WTC11 (cell line): Measurements from ENCODE around the gene CLMP. TPM values are rescaled to one million over a fixed set of nuclear protein-coding genes. Genes with fewer than 3 reads are reported as not detected.

Experiments
- ATAC-seq: fragments of 200-7000 bp; cut with Tn5 transposase; 2 replicates; pipeline ENCODE4 v1.10.0; 2021; ENCODE audit warnings: mild to moderate bottlenecking, moderate library complexity
- CTCF ChIA-PET: fragments of 300-600 bp; sonication (Branson Sonifier 250); formaldehyde crosslinking; loops from one replicate; lab custom pipeline; 2021; ENCODE audit warnings: antibody characterized with exemption; lab: Charles Lee
- POLR2A ChIA-PET: fragments of 350-600 bp; sonication (Branson Sonifier 250); formaldehyde crosslinking; loops from one replicate; lab custom pipeline; 2021; ENCODE audit warnings: antibody characterized with exemption; lab: Charles Lee
- DNase-seq: peaks from one replicate; pipeline ENCODE4 v3.0.0; 2021; ENCODE audit warnings: low spot score
- H3K27ac Mint-ChIP-seq: 2 replicates; pipeline ENCODE4 v1.8.0; 2021; ENCODE audit warnings: mixed read lengths
- H3K27me3 Mint-ChIP-seq: 2 replicates; pipeline ENCODE4 v1.8.0; 2021; ENCODE audit warnings: low read depth, mild to moderate bottlenecking, moderate library complexity, mixed read lengths
- H3K36me3 Mint-ChIP-seq: 2 replicates; pipeline ENCODE4 v1.8.0; 2021; ENCODE audit warnings: mixed read lengths
- H3K4me1 Mint-ChIP-seq: 2 replicates; pipeline ENCODE4 v1.8.0; 2022; ENCODE audit warnings: mixed read lengths
- H3K4me3 Mint-ChIP-seq: 2 replicates; pipeline ENCODE4 v1.8.0; 2021; ENCODE audit warnings: mild to moderate bottlenecking, moderate library complexity, mixed read lengths
- H3K9me3 Mint-ChIP-seq: 2 replicates; pipeline ENCODE4 v1.8.0; 2021; ENCODE audit warnings: mixed read lengths
- CREB1 ChIP-seq: sonication (generic); formaldehyde crosslinking; IDR thresholded peaks from 2 replicates; pipeline ENCODE4 v1.8.0; 2023; ENCODE audit warnings: mild to moderate bottlenecking, missing genetic modification reagents
- CREM ChIP-seq: sonication (generic); formaldehyde crosslinking; IDR thresholded peaks from 2 replicates; pipeline ENCODE4 v1.8.1; 2022; ENCODE audit warnings: mild to moderate bottlenecking, missing genetic modification reagents, moderate library complexity
- GTF2I ChIP-seq: fragments of 250-450 bp; sonication (Bioruptor Pico); conservative IDR thresholded peaks from 2 replicates; pipeline ENCODE4 v1.4.0; 2021; ENCODE audit warnings: mild to moderate bottlenecking
- JUN ChIP-seq: sonication (generic); formaldehyde crosslinking; IDR thresholded peaks from 2 replicates; pipeline ENCODE4 v1.8.0; 2023; ENCODE audit warnings: mild to moderate bottlenecking, missing genetic modification reagents
- NR1H2 ChIP-seq: sonication (generic); formaldehyde crosslinking; IDR thresholded peaks from 2 replicates; pipeline ENCODE4 v1.9.0; 2021; ENCODE audit warnings: mild to moderate bottlenecking, moderate library complexity, missing genetic modification reagents
- OVOL2 ChIP-seq: fragments of 250-450 bp; sonication (Bioruptor Pico); IDR thresholded peaks from 2 replicates; pipeline ENCODE4 v1.9.0; 2021; ENCODE audit warnings: mild to moderate bottlenecking, borderline replicate concordance
- PRRX2 ChIP-seq: fragments of 250-450 bp; sonication (Bioruptor Pico); IDR thresholded peaks from 2 replicates; pipeline ENCODE4 v1.8.0; 2021; ENCODE audit warnings: mild to moderate bottlenecking
- RELA ChIP-seq: sonication (generic); formaldehyde crosslinking; IDR thresholded peaks from 2 replicates; pipeline ENCODE4 v1.8.1; 2022; ENCODE audit warnings: missing genetic modification reagents, mild to moderate bottlenecking, borderline replicate concordance
- TCF7 ChIP-seq: sonication (generic); formaldehyde crosslinking; IDR thresholded peaks from 2 replicates; pipeline ENCODE4 v1.8.0; 2022; ENCODE audit warnings: mild to moderate bottlenecking, low read depth, missing genetic modification reagents, moderate library complexity
- ZNF671 ChIP-seq: fragments of 250-450 bp; sonication (Bioruptor Pico); IDR thresholded peaks from 2 replicates; pipeline ENCODE4 v1.8.0; 2021; ENCODE audit warnings: mild to moderate bottlenecking
- total RNA-seq: library from RNA; stranded (reverse); gene quantifications from 3 replicates; pipeline ENCODE4 v1.2.3, GENCODE V29; 2021
- TF ChIP-seq, protein P1 (sequence below): sonication (generic); formaldehyde crosslinking; IDR thresholded peaks from 2 replicates; pipeline ENCODE4 v1.8.0; 2022; ENCODE audit warnings: mild to moderate bottlenecking, missing genetic modification reagents
- TF ChIP-seq, protein P2 (sequence below): sonication (generic); formaldehyde crosslinking; IDR thresholded peaks from 2 replicates; pipeline ENCODE4 v1.8.1; 2023; ENCODE audit warnings: mild to moderate bottlenecking, moderate library complexity, missing genetic modification reagents
- TF ChIP-seq, protein P3 (sequence below): sonication (generic); formaldehyde crosslinking; conservative IDR thresholded peaks from 2 replicates; pipeline ENCODE4 v1.8.1; 2023; ENCODE audit warnings: mild to moderate bottlenecking, low read depth, missing genetic modification reagents, moderate library complexity
- TF ChIP-seq, protein P4 (sequence below): fragments of 250-450 bp; sonication (Bioruptor Pico); IDR thresholded peaks from 2 replicates; pipeline ENCODE4 v1.8.0; 2021; ENCODE audit warnings: mild to moderate bottlenecking
- TF ChIP-seq, protein P5 (sequence below): fragments of 250-450 bp; sonication (Bioruptor Pico); IDR thresholded peaks from 2 replicates; pipeline ENCODE4 v2.1.2; 2022; ENCODE audit warnings: mild to moderate bottlenecking, moderate library complexity
- TF ChIP-seq, protein P6 (sequence below): fragments of 250-450 bp; sonication (Bioruptor Pico); IDR thresholded peaks from 2 replicates; pipeline ENCODE4 v1.9.0; 2021; ENCODE audit warnings: moderate library complexity, mild to moderate bottlenecking, inconsistent platforms, borderline replicate concordance
- TF ChIP-seq, protein P7 (sequence below): sonication (generic); formaldehyde crosslinking; IDR thresholded peaks from 2 replicates; pipeline ENCODE4 v1.8.1; 2022; ENCODE audit warnings: mild to moderate bottlenecking, moderate library complexity, missing genetic modification reagents
- TF ChIP-seq, protein P8 (sequence below): sonication (generic); formaldehyde crosslinking; IDR thresholded peaks from 2 replicates; pipeline ENCODE4 v1.8.1; 2022; ENCODE audit warnings: missing genetic modification reagents, borderline replicate concordance

Gene CLMP
- total RNA-seq, 1 experiment from 2014 or later: 20.0 TPM

DNA sequence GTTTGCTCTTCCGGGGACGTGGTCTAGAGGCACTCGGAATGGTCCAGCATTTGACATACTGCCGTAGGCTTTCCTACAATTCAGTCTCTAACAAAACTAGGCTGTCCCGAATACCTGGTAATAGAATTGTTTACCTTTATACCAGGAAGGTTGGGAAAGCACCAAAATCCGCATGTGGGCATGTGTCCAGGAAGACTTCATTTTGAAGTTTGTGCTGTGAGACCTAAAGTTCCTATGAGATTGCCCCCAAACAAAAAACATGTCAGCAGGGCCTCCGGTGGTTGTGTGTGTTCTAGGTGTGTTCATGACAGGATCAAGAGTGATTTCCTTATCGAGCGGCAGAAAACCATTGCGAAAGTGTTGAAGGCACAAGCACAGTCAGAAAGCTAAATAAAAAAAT is 159.2 kb downstream of the CLMP start:
- Mint-ChIP-seq H3K27me3 (no peaks in the 10 kb centered on the region), H3K36me3 (no peaks in the 10 kb centered on the region), H3K4me1 (peaks cover under 1% of the 10 kb centered on the region; the same call in 1 of the 2 replicates), H3K27ac (no peak overlapping the region), H3K4me3 (no peak overlapping the region), H3K9me3 (no peaks in the 10 kb centered on the region)
- DNase-seq (no peak), ATAC-seq (no peak)
- ChIA-PET POLR2A (no interaction called here), CTCF (interaction anchor here (3.2 kb wide), 1 partner anchor 18 kb away, joined by 23 read pairs; no protein-coding TSS in a partner anchor)
- TF ChIP-seq NR1H2: no peak

DNA sequence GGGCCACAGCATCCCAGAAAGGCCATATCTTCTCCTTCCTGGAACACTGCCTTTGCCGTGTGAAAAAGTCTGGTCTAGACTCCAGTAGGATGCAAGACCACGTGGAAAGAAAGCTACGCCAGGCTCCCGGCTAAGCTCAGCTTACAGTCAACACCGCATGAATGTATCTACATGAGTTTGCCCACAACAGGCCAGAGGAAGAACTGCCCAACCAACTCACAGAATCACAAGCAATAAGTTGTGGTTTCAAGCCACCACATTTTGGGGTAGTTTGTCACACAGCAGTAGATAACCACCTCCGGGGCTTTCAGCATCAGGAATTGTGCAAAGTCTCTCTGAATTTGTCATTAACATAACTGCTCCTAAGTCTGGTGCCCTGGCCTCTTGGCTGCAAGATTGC is 160.5 kb downstream of the CLMP start:
- Mint-ChIP-seq H3K4me1 (peaks cover 13% of the 10 kb centered on the region), H3K27ac (no peak overlapping the region), H3K36me3 (no peaks in the 10 kb centered on the region), H3K27me3 (no peaks in the 10 kb centered on the region; the same call in 1 of the 2 replicates), H3K4me3 (no peak overlapping the region), H3K9me3 (no peaks in the 10 kb centered on the region)
- CTCF ChIA-PET: interaction anchor here (0.5 to 3.2 kb wide), 4 partner anchors 11 to 335 kb away, joined by 3 to 23 read pairs (median 10); no protein-coding TSS in a partner anchor
- POLR2A ChIA-PET: no interaction called here
- TF ChIP-seq TCF7 (CRISPR knock-in tag): no peak
- TF ChIP-seq, protein P1, sequence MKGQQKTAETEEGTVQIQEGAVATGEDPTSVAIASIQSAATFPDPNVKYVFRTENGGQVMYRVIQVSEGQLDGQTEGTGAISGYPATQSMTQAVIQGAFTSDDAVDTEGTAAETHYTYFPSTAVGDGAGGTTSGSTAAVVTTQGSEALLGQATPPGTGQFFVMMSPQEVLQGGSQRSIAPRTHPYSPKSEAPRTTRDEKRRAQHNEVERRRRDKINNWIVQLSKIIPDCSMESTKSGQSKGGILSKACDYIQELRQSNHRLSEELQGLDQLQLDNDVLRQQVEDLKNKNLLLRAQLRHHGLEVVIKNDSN (CRISPR knock-in tag): no peak
- TF ChIP-seq, protein P2, sequence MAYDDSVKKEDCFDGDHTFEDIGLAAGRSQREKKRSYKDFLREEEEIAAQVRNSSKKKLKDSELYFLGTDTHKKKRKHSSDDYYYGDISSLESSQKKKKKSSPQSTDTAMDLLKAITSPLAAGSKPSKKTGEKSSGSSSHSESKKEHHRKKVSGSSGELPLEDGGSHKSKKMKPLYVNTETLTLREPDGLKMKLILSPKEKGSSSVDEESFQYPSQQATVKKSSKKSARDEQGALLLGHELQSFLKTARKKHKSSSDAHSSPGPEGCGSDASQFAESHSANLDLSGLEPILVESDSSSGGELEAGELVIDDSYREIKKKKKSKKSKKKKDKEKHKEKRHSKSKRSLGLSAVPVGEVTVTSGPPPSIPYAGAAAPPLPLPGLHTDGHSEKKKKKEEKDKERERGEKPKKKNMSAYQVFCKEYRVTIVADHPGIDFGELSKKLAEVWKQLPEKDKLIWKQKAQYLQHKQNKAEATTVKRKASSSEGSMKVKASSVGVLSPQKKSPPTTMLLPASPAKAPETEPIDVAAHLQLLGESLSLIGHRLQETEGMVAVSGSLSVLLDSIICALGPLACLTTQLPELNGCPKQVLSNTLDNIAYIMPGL (CRISPR knock-in tag): no peak
- no peak for ATAC-seq
- no peak for DNase-seq

DNA sequence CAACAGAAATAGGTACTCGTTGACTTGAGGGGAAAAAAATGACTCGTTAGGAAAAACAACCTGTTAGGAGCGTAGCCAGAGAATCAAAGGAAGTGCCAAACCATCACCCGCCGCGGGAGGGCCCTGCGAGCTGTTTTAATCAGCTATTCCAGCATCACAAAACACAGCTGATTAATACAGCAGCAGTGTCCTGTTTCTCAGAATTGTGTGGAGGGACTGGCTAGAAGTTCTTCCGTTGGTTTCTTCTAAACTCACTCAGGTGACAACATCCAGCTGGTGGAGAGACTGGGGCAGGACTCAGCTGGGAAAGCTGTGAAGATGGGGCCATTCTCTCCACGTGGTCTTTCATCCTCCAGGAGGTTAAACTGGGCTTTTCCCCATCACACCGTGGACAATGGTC is 161.2 kb downstream of the CLMP start:
- DNase-seq: no peak
- ChIA-PET POLR2A (no interaction called here), CTCF (interaction anchor here (1.0 to 4.1 kb wide), 7 partner anchors 10 to 227 kb away, joined by 3 to 23 read pairs (median 10); no protein-coding TSS in a partner anchor)
- TF ChIP-seq, protein P2 (CRISPR knock-in tag): no peak
- TF ChIP-seq, protein P3, sequence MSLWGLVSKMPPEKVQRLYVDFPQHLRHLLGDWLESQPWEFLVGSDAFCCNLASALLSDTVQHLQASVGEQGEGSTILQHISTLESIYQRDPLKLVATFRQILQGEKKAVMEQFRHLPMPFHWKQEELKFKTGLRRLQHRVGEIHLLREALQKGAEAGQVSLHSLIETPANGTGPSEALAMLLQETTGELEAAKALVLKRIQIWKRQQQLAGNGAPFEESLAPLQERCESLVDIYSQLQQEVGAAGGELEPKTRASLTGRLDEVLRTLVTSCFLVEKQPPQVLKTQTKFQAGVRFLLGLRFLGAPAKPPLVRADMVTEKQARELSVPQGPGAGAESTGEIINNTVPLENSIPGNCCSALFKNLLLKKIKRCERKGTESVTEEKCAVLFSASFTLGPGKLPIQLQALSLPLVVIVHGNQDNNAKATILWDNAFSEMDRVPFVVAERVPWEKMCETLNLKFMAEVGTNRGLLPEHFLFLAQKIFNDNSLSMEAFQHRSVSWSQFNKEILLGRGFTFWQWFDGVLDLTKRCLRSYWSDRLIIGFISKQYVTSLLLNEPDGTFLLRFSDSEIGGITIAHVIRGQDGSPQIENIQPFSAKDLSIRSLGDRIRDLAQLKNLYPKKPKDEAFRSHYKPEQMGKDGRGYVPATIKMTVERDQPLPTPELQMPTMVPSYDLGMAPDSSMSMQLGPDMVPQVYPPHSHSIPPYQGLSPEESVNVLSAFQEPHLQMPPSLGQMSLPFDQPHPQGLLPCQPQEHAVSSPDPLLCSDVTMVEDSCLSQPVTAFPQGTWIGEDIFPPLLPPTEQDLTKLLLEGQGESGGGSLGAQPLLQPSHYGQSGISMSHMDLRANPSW: no peak
- no peak for TF ChIP-seq RELA (CRISPR knock-in tag)
- TF ChIP-seq, protein P4, sequence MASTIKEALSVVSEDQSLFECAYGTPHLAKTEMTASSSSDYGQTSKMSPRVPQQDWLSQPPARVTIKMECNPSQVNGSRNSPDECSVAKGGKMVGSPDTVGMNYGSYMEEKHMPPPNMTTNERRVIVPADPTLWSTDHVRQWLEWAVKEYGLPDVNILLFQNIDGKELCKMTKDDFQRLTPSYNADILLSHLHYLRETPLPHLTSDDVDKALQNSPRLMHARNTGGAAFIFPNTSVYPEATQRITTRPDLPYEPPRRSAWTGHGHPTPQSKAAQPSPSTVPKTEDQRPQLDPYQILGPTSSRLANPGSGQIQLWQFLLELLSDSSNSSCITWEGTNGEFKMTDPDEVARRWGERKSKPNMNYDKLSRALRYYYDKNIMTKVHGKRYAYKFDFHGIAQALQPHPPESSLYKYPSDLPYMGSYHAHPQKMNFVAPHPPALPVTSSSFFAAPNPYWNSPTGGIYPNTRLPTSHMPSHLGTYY: no peak
- TF ChIP-seq, protein P5, sequence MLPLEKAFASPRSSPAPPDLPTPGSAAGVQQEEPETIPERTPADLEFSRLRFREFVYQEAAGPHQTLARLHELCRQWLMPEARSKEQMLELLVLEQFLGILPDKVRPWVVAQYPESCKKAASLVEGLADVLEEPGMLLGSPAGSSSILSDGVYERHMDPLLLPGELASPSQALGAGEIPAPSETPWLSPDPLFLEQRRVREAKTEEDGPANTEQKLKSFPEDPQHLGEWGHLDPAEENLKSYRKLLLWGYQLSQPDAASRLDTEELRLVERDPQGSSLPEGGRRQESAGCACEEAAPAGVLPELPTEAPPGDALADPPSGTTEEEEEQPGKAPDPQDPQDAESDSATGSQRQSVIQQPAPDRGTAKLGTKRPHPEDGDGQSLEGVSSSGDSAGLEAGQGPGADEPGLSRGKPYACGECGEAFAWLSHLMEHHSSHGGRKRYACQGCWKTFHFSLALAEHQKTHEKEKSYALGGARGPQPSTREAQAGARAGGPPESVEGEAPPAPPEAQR (CRISPR knock-in tag): no peak
- TF ChIP-seq PRRX2: no peak
- no peak for TF ChIP-seq ZNF671 (CRISPR knock-in tag)
- no peak for TF ChIP-seq JUN (CRISPR knock-in tag)
- no peak for TF ChIP-seq OVOL2 (CRISPR knock-in tag)
- TF ChIP-seq, protein P6, sequence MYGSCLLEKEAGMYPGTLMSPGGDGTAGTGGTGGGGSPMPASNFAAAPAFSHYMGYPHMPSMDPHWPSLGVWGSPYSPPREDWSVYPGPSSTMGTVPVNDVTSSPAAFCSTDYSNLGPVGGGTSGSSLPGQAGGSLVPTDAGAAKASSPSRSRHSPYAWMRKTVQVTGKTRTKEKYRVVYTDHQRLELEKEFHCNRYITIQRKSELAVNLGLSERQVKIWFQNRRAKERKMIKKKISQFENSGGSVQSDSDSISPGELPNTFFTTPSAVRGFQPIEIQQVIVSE: no peak
- no peak for TF ChIP-seq GTF2I (CRISPR knock-in tag)
- TF ChIP-seq, protein P7, sequence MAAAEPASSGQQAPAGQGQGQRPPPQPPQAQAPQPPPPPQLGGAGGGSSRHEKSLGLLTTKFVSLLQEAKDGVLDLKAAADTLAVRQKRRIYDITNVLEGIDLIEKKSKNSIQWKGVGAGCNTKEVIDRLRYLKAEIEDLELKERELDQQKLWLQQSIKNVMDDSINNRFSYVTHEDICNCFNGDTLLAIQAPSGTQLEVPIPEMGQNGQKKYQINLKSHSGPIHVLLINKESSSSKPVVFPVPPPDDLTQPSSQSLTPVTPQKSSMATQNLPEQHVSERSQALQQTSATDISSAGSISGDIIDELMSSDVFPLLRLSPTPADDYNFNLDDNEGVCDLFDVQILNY (CRISPR knock-in tag): no peak
- no peak for TF ChIP-seq CREB1
- TF ChIP-seq, protein P8, sequence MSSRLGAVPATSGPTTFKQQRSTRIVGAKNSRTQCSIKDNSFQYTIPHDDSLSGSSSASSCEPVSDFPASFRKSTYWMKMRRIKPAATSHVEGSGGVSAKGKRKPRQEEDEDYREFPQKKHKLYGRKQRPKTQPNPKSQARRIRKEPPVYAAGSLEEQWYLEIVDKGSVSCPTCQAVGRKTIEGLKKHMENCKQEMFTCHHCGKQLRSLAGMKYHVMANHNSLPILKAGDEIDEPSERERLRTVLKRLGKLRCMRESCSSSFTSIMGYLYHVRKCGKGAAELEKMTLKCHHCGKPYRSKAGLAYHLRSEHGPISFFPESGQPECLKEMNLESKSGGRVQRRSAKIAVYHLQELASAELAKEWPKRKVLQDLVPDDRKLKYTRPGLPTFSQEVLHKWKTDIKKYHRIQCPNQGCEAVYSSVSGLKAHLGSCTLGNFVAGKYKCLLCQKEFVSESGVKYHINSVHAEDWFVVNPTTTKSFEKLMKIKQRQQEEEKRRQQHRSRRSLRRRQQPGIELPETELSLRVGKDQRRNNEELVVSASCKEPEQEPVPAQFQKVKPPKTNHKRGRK (CRISPR knock-in tag): no peak
- no peak for TF ChIP-seq CREM (CRISPR knock-in tag)

More for the DNA sequence above, 161.2 kb downstream of the CLMP start:
- Mint-ChIP-seq H3K27me3 (no peaks in the 10 kb centered on the region; the same call in 1 of the 2 replicates), H3K27ac (no peak overlapping the region), H3K4me3 (no peak overlapping the region), H3K4me1 (peaks cover 13% of the 10 kb centered on the region), H3K9me3 (no peaks in the 10 kb centered on the region), H3K36me3 (no peaks in the 10 kb centered on the region)
- no peak for ATAC-seq
